OCI-LY1 (cell line): Measurements from ENCODE around the gene TSC22D1.

Experiments used
- EZH2 ChIP-seq: fragments of 200-600 bp; sonication (generic), shearing (Covaris generic); IDR thresholded peaks from 2 replicates; pipeline ENCODE4 v1.8.0; 2017; ENCODE audit warnings: borderline replicate concordance, mixed run types, mild to moderate bottlenecking, antibody characterized with exemption, low read length, moderate library complexity, mixed read lengths
- TF ChIP-seq, protein P1 (sequence below): fragments of 200-600 bp; sonication (generic), shearing (Covaris generic); IDR thresholded peaks from 2 replicates; pipeline ENCODE4 v1.5.1; 2017; ENCODE audit warnings: mild to moderate bottlenecking, antibody characterized with exemption, low read length, moderate library complexity, mixed read lengths

DNA sequence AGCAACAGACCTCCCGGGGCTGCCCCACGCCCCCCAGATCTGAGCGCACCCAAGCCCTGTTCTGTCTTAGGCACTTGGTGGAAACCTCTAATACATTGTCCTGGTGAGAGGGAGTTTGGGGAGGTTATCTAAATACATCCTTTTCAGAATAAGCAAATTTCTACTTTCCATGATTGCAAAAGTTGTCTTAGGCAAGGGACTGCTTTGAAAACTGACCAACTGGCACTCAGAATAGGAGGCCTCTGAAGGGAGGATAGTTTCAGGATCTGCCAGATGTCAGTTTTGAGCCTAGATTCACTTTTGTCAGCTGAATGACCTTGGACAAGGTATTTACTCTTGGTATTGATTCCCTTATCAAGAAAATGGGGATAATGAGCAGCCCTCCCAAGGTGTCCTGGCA lies 190.7 kb downstream of the TSC22D1 start:
- TF ChIP-seq, protein P1, sequence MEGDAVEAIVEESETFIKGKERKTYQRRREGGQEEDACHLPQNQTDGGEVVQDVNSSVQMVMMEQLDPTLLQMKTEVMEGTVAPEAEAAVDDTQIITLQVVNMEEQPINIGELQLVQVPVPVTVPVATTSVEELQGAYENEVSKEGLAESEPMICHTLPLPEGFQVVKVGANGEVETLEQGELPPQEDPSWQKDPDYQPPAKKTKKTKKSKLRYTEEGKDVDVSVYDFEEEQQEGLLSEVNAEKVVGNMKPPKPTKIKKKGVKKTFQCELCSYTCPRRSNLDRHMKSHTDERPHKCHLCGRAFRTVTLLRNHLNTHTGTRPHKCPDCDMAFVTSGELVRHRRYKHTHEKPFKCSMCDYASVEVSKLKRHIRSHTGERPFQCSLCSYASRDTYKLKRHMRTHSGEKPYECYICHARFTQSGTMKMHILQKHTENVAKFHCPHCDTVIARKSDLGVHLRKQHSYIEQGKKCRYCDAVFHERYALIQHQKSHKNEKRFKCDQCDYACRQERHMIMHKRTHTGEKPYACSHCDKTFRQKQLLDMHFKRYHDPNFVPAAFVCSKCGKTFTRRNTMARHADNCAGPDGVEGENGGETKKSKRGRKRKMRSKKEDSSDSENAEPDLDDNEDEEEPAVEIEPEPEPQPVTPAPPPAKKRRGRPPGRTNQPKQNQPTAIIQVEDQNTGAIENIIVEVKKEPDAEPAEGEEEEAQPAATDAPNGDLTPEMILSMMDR: no peak
- no peak for TF ChIP-seq EZH2
